NCI-H446 (cell line): ENCODE results near the gene BEST2.
"Not testable (repeated sequence)": the region's sequence is repeated elsewhere in the genome, so short reads cannot be mapped to it uniquely, and the experiment has no call there.

ENCODE experiments used
- DNase-seq, 2 experiments: peaks; one replicate each; lab custom pipeline; 2025; lab: John Stamatoyannopoulos, UW

The BEST2 gene

DNA sequence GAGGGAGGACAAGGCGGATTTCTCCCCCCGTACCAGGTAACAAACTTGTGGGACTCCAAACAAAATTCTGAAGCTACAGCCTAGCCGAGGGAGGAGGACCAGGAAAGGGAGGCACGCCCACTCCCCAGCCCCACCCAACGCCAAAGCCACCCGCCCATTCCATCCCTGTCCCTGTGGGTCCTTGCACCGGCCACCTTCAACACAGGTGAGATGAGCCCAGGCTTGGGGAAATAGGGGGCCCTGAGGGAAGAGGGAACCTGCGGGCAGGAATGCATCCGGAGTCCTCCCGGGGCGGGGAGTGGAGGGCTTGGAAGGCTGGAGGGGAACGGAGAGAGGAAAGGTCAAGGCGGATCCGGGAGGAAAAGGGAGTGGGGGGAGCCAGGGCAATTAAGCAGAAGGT is at the start of gene BEST2:
BEST2 (plus strand) TSS at position 157 of the 400 bp plus-strand sequence. CDS start 802 bp downstream, outside the sequence.
- DNase-seq, result no peak

GRCh38 chr19:12703046-12703445 is 48.5 kb upstream of the BEST2 start:
- DNase-seq, result peak; percentile 47 to 52

DNA sequence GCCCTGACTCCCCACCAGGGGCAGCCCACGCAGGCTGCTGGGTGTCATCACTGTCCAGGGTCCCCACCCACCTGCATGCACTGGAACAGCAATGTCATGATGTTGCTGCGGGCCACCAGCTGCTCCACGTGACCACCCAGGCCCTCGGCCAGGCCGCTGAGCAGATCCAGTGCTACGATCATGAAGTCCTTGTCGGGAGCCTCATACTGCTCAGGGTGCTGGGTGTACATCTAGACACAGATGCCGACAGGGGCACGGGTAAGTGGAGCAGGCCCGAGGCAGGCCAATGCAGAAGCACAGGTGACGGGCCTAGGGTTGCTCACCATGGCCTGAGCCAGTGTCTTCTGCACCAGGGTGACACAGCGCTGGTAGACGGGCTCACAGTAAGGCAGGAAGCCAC is 46.4 kb upstream of the BEST2 start:
- DNase-seq, result no peak

- no peak for DNase-seq
Measured at GRCh38 chr19:12705654-12706331, 45.8 kb upstream of the BEST2 start.

GRCh38 chr19:12706332-12706718 is 45.3 kb upstream of the BEST2 start:
- no peak for DNase-seq

- no peak for DNase-seq
Measured at GRCh38 chr19:12708641-12709040, 43.0 kb upstream of the BEST2 start.

DNA sequence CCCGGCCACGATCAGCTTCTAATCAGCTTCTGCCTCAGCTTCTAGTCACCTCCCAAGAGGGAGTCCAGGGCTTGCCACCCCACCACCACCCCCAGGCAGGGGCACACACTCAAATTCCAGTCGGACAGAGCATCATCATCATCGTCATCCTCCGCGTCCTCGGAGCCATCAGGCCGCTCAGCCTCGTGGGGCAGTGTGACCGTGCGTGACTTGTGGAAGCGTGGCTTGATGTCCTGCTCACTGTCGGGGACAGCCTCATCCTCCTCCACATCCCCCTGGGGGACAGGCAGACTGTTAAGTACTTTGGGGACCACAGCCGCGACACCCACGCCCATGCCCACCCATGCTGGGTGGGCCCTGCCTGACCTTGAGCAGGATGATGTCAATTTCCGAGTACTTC is 40.4 kb upstream of the BEST2 start:
- no peak for DNase-seq

DNA sequence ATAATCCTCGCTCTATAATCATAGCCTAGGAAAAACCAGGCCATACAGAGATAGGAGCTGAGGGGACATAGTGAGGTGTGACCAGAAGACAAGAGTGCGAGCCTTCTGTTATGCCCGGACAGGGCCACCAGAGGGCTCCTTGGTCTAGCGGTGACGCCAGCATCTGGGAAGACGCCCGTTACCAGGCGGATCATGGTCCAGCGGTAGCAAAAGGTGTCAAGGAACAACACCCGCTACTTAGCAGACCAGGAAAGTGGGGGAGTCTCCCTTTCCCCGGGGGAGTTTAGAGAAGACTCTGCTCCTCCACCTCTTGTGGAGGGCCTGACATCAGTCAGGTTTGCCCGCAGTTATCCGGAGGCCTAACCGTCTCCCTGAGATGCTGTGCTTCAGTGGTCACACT is 39.5 kb upstream of the BEST2 start:
- not testable (repeated sequence) for DNase-seq

GRCh38 chr19:12713304-12713703 is 38.3 kb upstream of the BEST2 start:
- DNase-seq, result not testable (repeated sequence)

DNA sequence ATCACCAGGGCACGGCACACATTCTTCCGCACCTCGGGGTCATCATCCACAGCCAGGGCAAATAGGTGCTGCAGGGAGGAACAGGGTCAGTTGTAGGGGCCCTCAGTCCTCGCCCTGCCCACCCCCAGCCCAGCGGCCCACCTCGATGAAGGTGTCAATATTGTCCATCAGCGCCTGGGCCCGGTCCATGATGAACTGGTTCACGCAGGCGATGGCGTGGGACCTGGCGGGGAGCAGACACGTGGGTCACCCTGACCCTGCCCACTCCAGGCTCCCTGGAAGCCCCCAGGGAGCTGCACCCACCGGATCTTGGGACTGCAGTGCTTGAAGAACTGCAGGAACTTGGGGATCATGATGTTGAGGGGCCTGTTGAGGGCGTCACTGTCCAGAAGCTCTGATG is 36.5 kb upstream of the BEST2 start:
- no peak for DNase-seq

DNA sequence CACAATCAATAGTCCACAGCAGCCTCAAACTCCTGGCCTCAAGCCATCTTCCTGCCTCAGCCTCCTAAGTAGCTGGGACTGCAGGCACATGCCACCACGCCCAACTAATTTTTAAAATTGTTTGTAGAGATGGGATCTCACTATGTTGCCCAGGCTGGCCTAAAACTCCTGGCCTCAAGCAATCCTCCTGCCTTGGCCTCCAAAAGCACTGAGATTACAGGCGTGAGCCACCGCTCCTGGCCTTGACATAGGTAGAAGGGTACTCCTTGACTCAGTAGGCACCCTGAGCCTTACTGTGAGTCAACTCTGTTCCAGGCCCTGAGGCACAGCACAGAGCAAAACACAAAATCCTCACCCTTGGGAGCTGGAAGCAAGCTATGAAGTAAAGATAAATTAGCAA is 35.7 kb upstream of the BEST2 start:
- no peak for DNase-seq

DNA sequence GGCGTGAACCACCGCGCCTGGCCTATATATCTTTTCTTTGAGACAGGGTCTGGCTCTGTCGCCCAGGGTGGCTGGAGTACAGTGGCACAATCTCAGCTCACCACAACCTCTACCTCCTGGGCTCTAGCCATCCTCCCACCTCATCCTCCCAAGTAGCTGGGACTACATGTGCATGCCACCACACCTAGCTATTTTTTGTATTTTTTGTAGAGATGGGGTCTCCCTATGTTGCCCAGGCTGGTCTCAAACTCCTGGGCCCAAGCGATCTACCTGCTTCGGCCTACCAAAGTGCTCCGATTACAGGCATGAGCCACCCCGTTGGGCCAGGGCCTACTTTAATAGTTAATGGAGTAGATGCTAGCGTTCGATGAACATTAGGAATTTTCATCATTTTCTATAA is 31.3 kb upstream of the BEST2 start:
- DNase-seq, result no peak

GRCh38 chr19:12720851-12721655 is 30.5 kb upstream of the BEST2 start:
- DNase-seq, result no peak

- peak; percentile 58 to 73 for DNase-seq
Measured at GRCh38 chr19:12721656-12722565, 29.7 kb upstream of the BEST2 start.

DNA sequence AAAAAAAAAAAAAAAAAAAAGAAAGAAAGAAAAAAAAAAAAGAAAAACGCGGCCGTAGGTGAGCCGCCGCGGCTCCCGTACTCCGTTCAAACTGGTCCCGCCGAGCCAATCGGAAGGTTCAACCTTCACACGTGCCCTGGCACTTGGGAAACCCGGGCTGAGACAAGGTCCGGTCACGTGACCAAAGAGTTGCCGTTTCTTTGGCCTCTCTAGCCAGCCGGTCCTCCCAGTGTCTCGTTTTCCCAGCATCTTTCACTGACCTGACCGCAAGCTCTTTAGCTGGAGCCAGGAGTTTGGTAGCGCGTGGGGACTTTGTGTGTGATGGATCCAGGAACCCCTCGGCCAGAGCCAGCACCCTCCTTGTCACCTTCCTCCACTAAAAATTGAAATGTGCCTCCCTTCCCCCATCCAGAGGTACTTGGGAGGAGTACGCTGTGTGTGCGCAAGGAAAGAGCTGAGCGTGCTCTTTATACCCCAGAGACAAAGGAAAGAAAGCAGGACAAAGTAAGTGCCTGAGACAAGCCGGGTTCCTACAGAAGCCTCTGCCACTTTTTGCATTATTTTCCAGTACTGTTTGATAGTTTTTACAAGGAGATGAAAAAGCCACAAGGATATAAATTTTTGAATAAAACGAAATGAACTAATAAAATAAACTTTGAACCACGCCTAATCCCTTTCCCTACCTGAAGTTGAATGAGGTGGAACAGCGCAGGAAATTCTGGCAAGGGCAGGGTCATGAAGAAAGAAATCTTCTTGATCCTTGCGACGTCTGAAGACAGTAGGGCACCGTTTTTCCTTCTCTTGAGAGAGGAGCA is 28.8 kb upstream of the BEST2 start:
- peak; percentile 99 to 100 for DNase-seq

GRCh38 chr19:12723381-12723640 is 28.3 kb upstream of the BEST2 start:
- DNase-seq, result no peak

DNA sequence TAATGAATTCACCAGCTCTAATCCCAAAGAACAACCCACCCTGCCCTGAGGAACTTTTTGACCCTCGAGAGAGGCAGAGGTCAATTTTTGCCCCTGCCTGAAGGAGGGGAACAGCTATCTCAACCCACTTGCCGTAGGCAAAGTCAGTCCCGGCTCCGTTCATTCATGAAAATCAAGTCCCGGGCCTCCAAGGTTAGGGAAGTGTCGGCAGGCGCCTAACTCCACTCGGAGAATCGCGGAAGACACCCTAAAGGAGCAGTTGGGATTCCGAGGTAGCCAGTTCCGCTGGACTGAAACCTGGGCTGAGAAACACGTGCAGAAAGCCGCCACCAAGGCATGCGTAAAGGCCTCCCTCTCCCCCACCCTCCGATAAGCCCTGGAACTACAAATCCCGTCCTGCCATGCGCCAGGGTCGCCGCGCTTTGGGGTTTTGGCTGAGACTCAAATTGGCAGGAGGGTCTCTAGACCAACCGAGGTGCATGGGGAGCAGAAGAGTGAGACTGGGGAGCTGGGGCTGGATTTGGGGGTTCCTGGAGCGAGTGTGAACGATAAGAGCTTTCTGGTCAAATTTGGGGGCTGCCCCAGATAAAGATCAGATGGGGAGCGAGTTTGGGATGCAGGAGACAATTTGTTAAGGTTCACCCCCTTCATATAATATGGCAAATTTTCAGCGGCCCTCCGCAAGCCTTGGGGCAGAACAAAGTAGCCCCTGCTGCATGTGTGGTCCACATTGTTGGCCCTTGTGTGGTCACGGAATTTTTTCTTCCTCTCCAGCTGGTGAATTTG is 27.8 kb upstream of the BEST2 start, which contains the start of gene TNPO2:
TNPO2 (minus strand) TSS at position 292 of the 786 bp plus-strand sequence. CDS start 2,955 bp downstream, outside the sequence.
- DNase-seq, result peak; percentile 66 to 86

GRCh38 chr19:12725612-12726011 is 26.0 kb upstream of the BEST2 start:
- DNase-seq, result not testable (repeated sequence)

GRCh38 chr19:12726988-12727316 is 24.6 kb upstream of the BEST2 start:
- DNase-seq, result no peak

DNA sequence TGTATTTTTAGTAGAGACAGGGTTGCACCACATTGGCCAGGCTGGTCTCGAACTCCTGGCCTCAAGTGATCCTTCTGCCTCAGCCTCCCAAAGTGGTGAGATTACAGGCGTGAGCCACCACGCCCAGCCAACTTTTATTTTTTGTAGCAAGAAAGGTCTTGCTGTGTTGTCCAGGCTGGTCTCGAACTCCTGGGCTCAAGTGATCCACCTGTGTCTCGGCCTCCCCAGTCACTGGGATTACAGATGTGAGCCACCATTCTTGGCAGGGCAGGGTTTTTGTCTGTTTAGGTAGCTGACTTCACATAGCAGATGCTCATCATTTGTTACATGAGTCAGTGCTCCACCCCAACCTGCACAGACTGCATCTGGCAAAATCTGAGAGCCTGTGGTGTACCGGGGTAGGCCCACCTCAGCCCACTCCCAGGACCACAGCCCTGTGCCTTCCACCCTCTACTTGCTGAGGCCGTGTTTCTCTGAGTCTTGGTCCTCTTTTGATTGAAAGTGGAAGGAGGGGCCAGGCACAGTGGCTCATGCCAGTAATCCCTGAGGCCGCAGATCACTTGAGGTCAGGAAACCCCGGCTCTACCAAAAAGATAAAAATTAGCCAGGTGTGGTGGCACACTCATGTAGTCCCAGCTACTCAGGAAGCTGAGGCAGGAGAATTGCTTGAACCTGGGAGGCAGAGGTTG is 23.7 kb upstream of the BEST2 start:
- DNase-seq, result no peak
